NOMO-1 treated with dmso at 0.1 percent for 144 hours (cell line): ENCODE results near the gene DLEC1.
"Not testable (repeated sequence)": the region's sequence is repeated elsewhere in the genome, so short reads cannot be mapped to it uniquely, and the experiment has no call there.

Experiments
- DNase-seq: peaks from one replicate; lab custom pipeline; 2025; ENCODE audit not compliant: unreplicated experiment; lab: John Stamatoyannopoulos, UW

The DLEC1 gene

GRCh38 chr3:38034335-38034734 lies 4.7 kb upstream of the DLEC1 start:
- DNase-seq = not testable (repeated sequence)

- DNase-seq = no peak
Measured at GRCh38 chr3:38036286-38036685, 2.7 kb upstream of the DLEC1 start.

GRCh38 chr3:38036906-38037305 lies 2.1 kb upstream of the DLEC1 start:
- no peak for DNase-seq

GRCh38 chr3:38038447-38038911 lies 529 bp upstream of the DLEC1 start:
- no peak for DNase-seq

- peak; percentile 78 for DNase-seq
Measured at GRCh38 chr3:38039899-38040261, 872 bp downstream of the DLEC1 start.

GRCh38 chr3:38040401-38040800 lies 1.4 kb downstream of the DLEC1 start:
- DNase-seq = no peak

- no peak for DNase-seq
Measured at GRCh38 chr3:38043486-38043885, 4.5 kb downstream of the DLEC1 start.

GRCh38 chr3:38046027-38046426 lies 7.0 kb downstream of the DLEC1 start:
- no peak for DNase-seq

GRCh38 chr3:38046821-38047220 lies 7.8 kb downstream of the DLEC1 start:
- DNase-seq = no peak

GRCh38 chr3:38047896-38048295 lies 8.9 kb downstream of the DLEC1 start:
- DNase-seq = no peak

- no peak for DNase-seq
Measured at GRCh38 chr3:38049358-38050126, 10.5 kb downstream of the DLEC1 start.

- DNase-seq = no peak
Measured at GRCh38 chr3:38051131-38051530, 12.1 kb downstream of the DLEC1 start.

- DNase-seq = not testable (repeated sequence)
Measured at GRCh38 chr3:38053286-38053685, 14.3 kb downstream of the DLEC1 start.

- DNase-seq = not testable (repeated sequence)
Measured at GRCh38 chr3:38053813-38054498, 14.9 kb downstream of the DLEC1 start.

GRCh38 chr3:38054499-38055001 lies 15.5 kb downstream of the DLEC1 start:
- no peak for DNase-seq

GRCh38 chr3:38059148-38059547 lies 20.1 kb downstream of the DLEC1 start:
- no peak for DNase-seq

GRCh38 chr3:38059591-38059990 lies 20.6 kb downstream of the DLEC1 start:
- no peak for DNase-seq

GRCh38 chr3:38062809-38063208 lies 23.8 kb downstream of the DLEC1 start:
- no peak for DNase-seq

- not testable (repeated sequence) for DNase-seq
Measured at GRCh38 chr3:38064453-38064852, 25.4 kb downstream of the DLEC1 start.

- DNase-seq = no peak
Measured at GRCh38 chr3:38067508-38068233, 28.7 kb downstream of the DLEC1 start.

- DNase-seq = no peak
Measured at GRCh38 chr3:38070013-38070412, 31.0 kb downstream of the DLEC1 start.

GRCh38 chr3:38077073-38077472 lies 38.1 kb downstream of the DLEC1 start:
- not testable (repeated sequence) for DNase-seq
